Osteoblast (primary cell): ENCODE measurements around the gene KCTD16. TPM values are rescaled to one million over a fixed set of nuclear protein-coding genes. Genes with fewer than 3 reads are reported as not detected.

ENCODE experiments used
- DNase-seq: peaks from one replicate; pipeline ENCODE4 v3.0.0; 2011; ENCODE audit warnings: low spot score, mixed read lengths; ENCODE audit not compliant: insufficient read length; ENCODE audit errors: missing footprints
- H2AFZ ChIP-seq: 2 replicates; pipeline ENCODE4 v1.6.0; 2011; ENCODE audit warnings: mild to moderate bottlenecking, low read length
- H3K27ac ChIP-seq: 2 replicates; pipeline ENCODE4 v1.5.1; 2011; ENCODE audit warnings: mild to moderate bottlenecking, low read depth, low read length, moderate library complexity
- H3K27me3 ChIP-seq: 2 replicates; pipeline ENCODE4 v1.6.0; 2012; ENCODE audit warnings: mild to moderate bottlenecking, control low read depth, inconsistent platforms, low read length, moderate library complexity; ENCODE audit not compliant: insufficient read depth
- H3K36me3 ChIP-seq: 2 replicates; pipeline ENCODE4 v1.5.1; 2011; ENCODE audit warnings: mild to moderate bottlenecking, low read length, control low read depth, moderate library complexity; ENCODE audit not compliant: insufficient read depth
- H3K4me1 ChIP-seq: 2 replicates; pipeline ENCODE4 v1.5.1; 2011; ENCODE audit warnings: mild to moderate bottlenecking, low read length, control low read depth, moderate library complexity; ENCODE audit not compliant: insufficient read depth
- H3K4me2 ChIP-seq: 2 replicates; pipeline ENCODE4 v1.6.0; 2011; ENCODE audit warnings: mild to moderate bottlenecking, low read length; ENCODE audit not compliant: insufficient read depth
- H3K4me3 ChIP-seq: fragments of 200-600 bp; sonication (generic); 3 replicates; pipeline ENCODE4 v1.5.1; 2012; ENCODE audit warnings: mild to moderate bottlenecking, low read length, inconsistent platforms; ENCODE audit not compliant: insufficient read depth
- H3K79me2 ChIP-seq: 2 replicates; pipeline ENCODE4 v1.6.0; 2012; ENCODE audit warnings: mild to moderate bottlenecking, low read length, control low read depth, inconsistent platforms; ENCODE audit not compliant: insufficient read depth
- H3K9me3 ChIP-seq: 2 replicates; pipeline ENCODE4 v1.5.1; 2011; ENCODE audit warnings: low read depth, low read length, control low read depth
- H4K20me1 ChIP-seq: 2 replicates; pipeline ENCODE4 v1.6.0; 2012; ENCODE audit warnings: mild to moderate bottlenecking, low read length, control low read depth; ENCODE audit not compliant: insufficient read depth
- total RNA-seq: library from RNA; depleted of rRNA; stranded (reverse); fragments of >200 nt; gene quantifications from 2 replicates; pipeline ENCODE4 v1.2.3, GENCODE V29; 2012
- TF ChIP-seq, protein P1 (sequence below): IDR thresholded peaks from 2 replicates; pipeline ENCODE4 v1.5.1; 2011; ENCODE audit warnings: mild to moderate bottlenecking, low read depth, low read length, moderate library complexity; ENCODE audit errors: extremely low read depth

KCTD16 gene
- total RNA-seq, 1 donor: 3.6 TPM

DNA sequence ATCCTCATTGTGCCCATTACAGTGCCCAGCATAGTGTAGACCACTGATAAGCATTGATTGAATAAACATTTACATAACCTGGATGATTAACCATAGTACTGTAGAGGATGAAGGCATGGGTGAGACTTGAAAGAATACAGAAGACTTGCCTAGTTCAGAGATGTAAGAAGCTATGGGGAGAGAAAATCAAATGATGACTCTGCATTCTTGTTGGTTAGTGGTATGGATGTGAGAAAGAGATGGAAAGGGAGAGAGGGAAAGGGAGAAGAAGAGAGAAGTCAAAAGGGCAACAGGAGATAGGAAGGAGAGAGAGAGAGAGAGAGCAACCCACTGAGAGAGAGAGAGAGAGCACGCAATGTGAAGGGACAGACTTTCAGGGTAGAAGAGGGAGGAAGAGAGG, 27.0 kb upstream of the KCTD16 start:
- no peak overlapping the region for H3K4me3 ChIP-seq
- TF ChIP-seq, protein P1, sequence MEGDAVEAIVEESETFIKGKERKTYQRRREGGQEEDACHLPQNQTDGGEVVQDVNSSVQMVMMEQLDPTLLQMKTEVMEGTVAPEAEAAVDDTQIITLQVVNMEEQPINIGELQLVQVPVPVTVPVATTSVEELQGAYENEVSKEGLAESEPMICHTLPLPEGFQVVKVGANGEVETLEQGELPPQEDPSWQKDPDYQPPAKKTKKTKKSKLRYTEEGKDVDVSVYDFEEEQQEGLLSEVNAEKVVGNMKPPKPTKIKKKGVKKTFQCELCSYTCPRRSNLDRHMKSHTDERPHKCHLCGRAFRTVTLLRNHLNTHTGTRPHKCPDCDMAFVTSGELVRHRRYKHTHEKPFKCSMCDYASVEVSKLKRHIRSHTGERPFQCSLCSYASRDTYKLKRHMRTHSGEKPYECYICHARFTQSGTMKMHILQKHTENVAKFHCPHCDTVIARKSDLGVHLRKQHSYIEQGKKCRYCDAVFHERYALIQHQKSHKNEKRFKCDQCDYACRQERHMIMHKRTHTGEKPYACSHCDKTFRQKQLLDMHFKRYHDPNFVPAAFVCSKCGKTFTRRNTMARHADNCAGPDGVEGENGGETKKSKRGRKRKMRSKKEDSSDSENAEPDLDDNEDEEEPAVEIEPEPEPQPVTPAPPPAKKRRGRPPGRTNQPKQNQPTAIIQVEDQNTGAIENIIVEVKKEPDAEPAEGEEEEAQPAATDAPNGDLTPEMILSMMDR: no peak
- H3K27ac ChIP-seq: no peak overlapping the region
- peak overlapping the region; percentile 27 for H2AFZ ChIP-seq
- no peaks in the 10 kb centered on the region for H3K36me3 ChIP-seq
- H4K20me1 ChIP-seq: no peaks in the 10 kb centered on the region
- H3K27me3 ChIP-seq: no peaks in the 10 kb centered on the region
- no peaks in the 10 kb centered on the region for H3K9me3 ChIP-seq
- DNase-seq: no peak
- no peaks in the 10 kb centered on the region for H3K79me2 ChIP-seq
- no peak overlapping the region for H3K4me2 ChIP-seq
- H3K4me1 ChIP-seq: peaks cover 18% of the 10 kb centered on the region

DNA sequence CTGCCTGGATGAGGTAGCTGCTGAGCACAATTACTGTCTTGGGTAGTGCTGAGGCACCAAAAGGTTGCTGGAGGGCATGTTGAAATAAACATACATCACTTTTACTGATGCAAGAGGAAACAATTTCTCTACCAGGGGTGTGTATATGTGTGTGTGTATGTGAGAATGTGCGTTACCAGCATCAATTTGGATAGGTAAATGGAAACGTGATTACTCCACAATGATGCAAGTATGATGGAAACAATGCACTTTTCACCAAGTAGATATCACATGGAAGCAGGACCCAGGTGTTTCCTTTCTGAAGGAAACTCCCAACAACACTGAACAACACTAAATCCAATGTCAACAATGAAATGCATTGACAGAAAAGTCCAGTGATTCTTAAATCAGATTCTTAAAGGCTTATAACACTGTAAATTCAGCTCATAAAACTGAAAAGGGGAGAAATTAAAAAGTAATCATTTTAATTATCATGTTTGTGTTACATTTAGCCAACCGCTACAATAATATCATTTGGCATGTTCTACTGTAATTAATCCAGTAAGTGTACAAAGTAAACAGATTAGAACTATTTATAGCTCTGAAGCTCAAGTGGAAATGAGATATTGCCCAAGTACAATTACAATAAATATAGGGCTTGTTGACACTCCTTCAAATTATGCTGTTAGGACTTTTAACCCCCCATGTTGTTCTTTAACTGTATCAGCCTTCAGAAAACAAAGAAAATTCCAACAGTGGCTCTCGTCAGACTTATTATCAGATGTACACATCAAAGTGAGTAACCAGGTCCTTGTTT, 25.5 kb upstream of the KCTD16 start:
- H3K9me3 ChIP-seq: no peaks in the 10 kb centered on the region
- no peak for DNase-seq
- H2AFZ ChIP-seq: no peak overlapping the region
- no peaks in the 10 kb centered on the region for H3K27me3 ChIP-seq
- peaks cover 5% of the 10 kb centered on the region for H3K4me1 ChIP-seq
- H3K4me2 ChIP-seq: no peak overlapping the region
- H4K20me1 ChIP-seq: no peaks in the 10 kb centered on the region
- no peaks in the 10 kb centered on the region for H3K79me2 ChIP-seq
- TF ChIP-seq, protein P1: no peak
- H3K4me3 ChIP-seq: no peak overlapping the region
- no peak overlapping the region for H3K27ac ChIP-seq
- H3K36me3 ChIP-seq: no peaks in the 10 kb centered on the region

DNA sequence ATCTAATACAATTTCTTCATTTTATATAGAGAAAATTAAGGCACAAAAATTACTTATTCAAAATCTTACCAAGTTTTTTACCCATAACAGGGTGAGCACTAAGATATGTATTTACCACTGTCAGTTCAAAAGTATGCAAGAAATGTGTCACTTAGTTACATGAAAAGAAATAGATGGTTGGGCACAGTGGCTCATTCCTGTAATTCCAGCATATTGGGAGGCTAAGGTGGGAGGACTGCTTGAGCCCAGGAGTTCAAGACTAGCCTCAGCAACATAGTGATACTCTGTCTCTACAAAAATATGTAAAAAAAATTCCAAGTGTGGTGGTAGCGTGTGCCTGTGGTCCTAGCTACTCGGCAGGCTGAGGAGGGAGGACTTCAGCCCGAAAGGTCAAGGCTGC, 19.6 kb upstream of the KCTD16 start:
- Histone ChIP-seq H3K36me3 (peaks cover 4% of the 10 kb centered on the region), H3K4me1 (no peaks in the 10 kb centered on the region), H3K27ac (no peak overlapping the region), H2AFZ (no peak overlapping the region), H3K4me2 (no peak overlapping the region), H3K79me2 (no peaks in the 10 kb centered on the region), H3K27me3 (no peaks in the 10 kb centered on the region), H3K4me3 (no peak overlapping the region), H4K20me1 (no peaks in the 10 kb centered on the region), H3K9me3 (no peaks in the 10 kb centered on the region)
- TF ChIP-seq, protein P1: no peak
- no peak for DNase-seq

DNA sequence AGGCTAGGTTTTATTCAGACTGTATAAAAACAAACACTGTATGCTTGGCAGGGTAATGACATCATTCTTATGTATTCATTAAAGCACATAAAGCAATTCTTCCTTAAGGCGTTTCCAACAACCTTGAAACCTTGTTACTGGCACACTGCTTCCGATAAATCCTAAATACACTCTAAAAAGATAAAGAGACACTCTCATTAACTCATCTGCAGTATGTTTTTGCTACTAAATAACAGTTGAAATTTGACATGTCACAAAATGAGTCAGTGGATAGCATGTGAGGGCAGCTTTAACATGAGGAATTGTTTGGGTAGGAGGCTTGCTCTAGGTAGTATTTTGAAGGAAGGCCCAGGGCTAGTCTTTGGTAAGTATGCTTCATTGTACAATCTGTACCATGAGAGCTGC, 13.9 kb upstream of the KCTD16 start:
- H2AFZ ChIP-seq: no peak overlapping the region
- H4K20me1 ChIP-seq: peaks cover 5% of the 10 kb centered on the region
- peaks cover 46% of the 10 kb centered on the region for H3K36me3 ChIP-seq
- no peak overlapping the region for H3K4me3 ChIP-seq
- TF ChIP-seq, protein P1: no peak
- no peaks in the 10 kb centered on the region for H3K9me3 ChIP-seq
- peaks cover 8% of the 10 kb centered on the region for H3K79me2 ChIP-seq
- DNase-seq: no peak
- H3K27ac ChIP-seq: no peak overlapping the region
- no peaks in the 10 kb centered on the region for H3K27me3 ChIP-seq
- H3K4me1 ChIP-seq: no peaks in the 10 kb centered on the region
- H3K4me2 ChIP-seq: no peak overlapping the region
